Measurements from ENCODE around the gene FAM234A.

GRCh38 chr16:261031-261691, 26.5 kb downstream of the FAM234A start:
- TF ChIP-seq CTCF (conservative IDR thresholded peaks at IDR 0.05; ENCODE audit: low read length) (no peak), EZH2phosphoT487 (IDR thresholded peaks at IDR 0.05; ENCODE audit: borderline replicate concordance, low read depth, low read length) (no peak)
